ENCODE data around the gene DOCK6.

Gene DOCK6

GRCh38 chr19:11300811-11301120 lies 38.4 kb upstream of the DOCK6 start:
- DNase-seq: no peak
- H2AFZ ChIP-seq (ENCODE audit: low read length): no peak overlapping the region
- no peak overlapping the region for H3K4me3 ChIP-seq (ENCODE audit: low read length)
- peaks cover 73% of the 10 kb centered on the region for H3K27me3 ChIP-seq (replicated peaks; ENCODE audit: insufficient read depth, low read length)
- no peak overlapping the region for H3K27ac ChIP-seq (ENCODE audit: low read length)
- no peaks in the 10 kb centered on the region for H3K9me3 ChIP-seq (replicated peaks; ENCODE audit: insufficient read depth, low read length)
- H4K20me1 ChIP-seq (ENCODE audit: insufficient read depth, low read length): no peaks in the 10 kb centered on the region
- H3K9ac ChIP-seq (ENCODE audit: low read length): no peak overlapping the region
- TF ChIP-seq EZH2 (optimal IDR thresholded peaks at IDR 0.05; ENCODE audit: low read depth, low read length) (no peak), EZH2phosphoT487 (IDR thresholded peaks at IDR 0.05; ENCODE audit: low read length) (no peak), CTCF (IDR thresholded peaks at IDR 0.05; ENCODE audit: low read length) (no peak)
- no peaks in the 10 kb centered on the region for H3K36me3 ChIP-seq (replicated peaks; ENCODE audit: insufficient read depth, low read length)
- no peak overlapping the region for H3K4me2 ChIP-seq (ENCODE audit: low read depth, low read length)
- no peaks in the 10 kb centered on the region for H3K4me1 ChIP-seq (ENCODE audit: low read length)
- H3K79me2 ChIP-seq (ENCODE audit: low read length): no peaks in the 10 kb centered on the region
- no peaks in the 10 kb centered on the region for H3F3A ChIP-seq (ENCODE audit: insufficient read depth, low read length)
- H3K9me2 ChIP-seq (replicated peaks; ENCODE audit: insufficient read depth, low read length): no peaks in the 10 kb centered on the region

- Histone ChIP-seq H3K4me1 (ENCODE audit: low read length) (no peaks in the 10 kb centered on the region), H3K4me2 (ENCODE audit: low read depth, low read length) (no peak overlapping the region), H3K4me3 (ENCODE audit: low read length) (no peak overlapping the region), H3K27ac (ENCODE audit: low read length) (no peak overlapping the region), H3K36me3 (replicated peaks; ENCODE audit: insufficient read depth, low read length) (no peaks in the 10 kb centered on the region), H3F3A (ENCODE audit: insufficient read depth, low read length) (no peaks in the 10 kb centered on the region), H3K79me2 (ENCODE audit: low read length) (no peaks in the 10 kb centered on the region), H3K9ac (ENCODE audit: low read length) (no peak overlapping the region), H3K9me3 (replicated peaks; ENCODE audit: insufficient read depth, low read length) (no peaks in the 10 kb centered on the region), H4K20me1 (ENCODE audit: insufficient read depth, low read length) (no peaks in the 10 kb centered on the region), H2AFZ (ENCODE audit: low read length) (no peak overlapping the region), H3K27me3 (replicated peaks; ENCODE audit: insufficient read depth, low read length) (peaks cover 76% of the 10 kb centered on the region), H3K9me2 (replicated peaks; ENCODE audit: insufficient read depth, low read length) (no peaks in the 10 kb centered on the region)
- no peak for DNase-seq
- no peak for TF ChIP-seq EZH2 (optimal IDR thresholded peaks at IDR 0.05; ENCODE audit: low read depth, low read length)
- TF ChIP-seq CTCF (IDR thresholded peaks at IDR 0.05; ENCODE audit: low read length): no peak
- no peak for TF ChIP-seq EZH2phosphoT487 (IDR thresholded peaks at IDR 0.05; ENCODE audit: low read length)
These were observed 37.9 kb upstream of the DOCK6 start for GRCh38 chr19:11299946-11300810.

- no peak overlapping the region for H3K4me3 ChIP-seq (ENCODE audit: low read length)
- H3K4me1 ChIP-seq (ENCODE audit: low read length): peaks cover 4% of the 10 kb centered on the region; the same call in 1 of the 2 replicates
- H3K27me3 ChIP-seq (replicated peaks; ENCODE audit: insufficient read depth, low read length): peaks cover 84% of the 10 kb centered on the region
- TF ChIP-seq EZH2 (optimal IDR thresholded peaks at IDR 0.05; ENCODE audit: low read depth, low read length): no peak
- TF ChIP-seq EZH2phosphoT487 (IDR thresholded peaks at IDR 0.05; ENCODE audit: low read length): no peak
- TF ChIP-seq CTCF (IDR thresholded peaks at IDR 0.05; ENCODE audit: low read length): no peak
- no peaks in the 10 kb centered on the region for H3K9me3 ChIP-seq (replicated peaks; ENCODE audit: insufficient read depth, low read length)
- no peak overlapping the region for H3K4me2 ChIP-seq (ENCODE audit: low read depth, low read length)
- no peaks in the 10 kb centered on the region for H3F3A ChIP-seq (ENCODE audit: insufficient read depth, low read length)
- no peak for DNase-seq
- H4K20me1 ChIP-seq (ENCODE audit: insufficient read depth, low read length): no peaks in the 10 kb centered on the region
- no peaks in the 10 kb centered on the region for H3K9me2 ChIP-seq (replicated peaks; ENCODE audit: insufficient read depth, low read length)
- H2AFZ ChIP-seq (ENCODE audit: low read length): no peak overlapping the region
- no peaks in the 10 kb centered on the region for H3K36me3 ChIP-seq (replicated peaks; ENCODE audit: insufficient read depth, low read length)
- no peak overlapping the region for H3K9ac ChIP-seq (ENCODE audit: low read length)
- no peak overlapping the region for H3K27ac ChIP-seq (ENCODE audit: low read length)
- no peaks in the 10 kb centered on the region for H3K79me2 ChIP-seq (ENCODE audit: low read length)
These were observed 33.9 kb upstream of the DOCK6 start for GRCh38 chr19:11296264-11296663.

Data from MM.1S (cell line).